ENCODE data around the gene LMTK2.

DNA sequence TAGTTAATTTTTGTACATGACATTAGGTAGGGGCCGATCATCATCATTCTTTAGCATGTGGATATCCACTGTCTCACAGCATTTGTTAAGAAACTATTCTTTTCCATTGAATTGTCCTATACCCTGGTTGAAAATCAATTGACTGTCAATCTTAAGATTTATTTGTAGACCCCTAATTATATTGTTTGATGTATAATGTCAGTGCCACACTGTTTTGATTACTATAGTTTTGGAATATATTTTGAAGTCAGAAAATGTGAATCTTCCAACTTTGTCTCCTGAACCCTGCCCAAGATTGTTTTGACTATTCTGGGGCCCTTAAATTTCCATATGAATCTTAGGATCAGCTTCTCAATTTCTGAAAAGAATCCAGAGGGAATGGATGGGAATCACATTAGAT, 6.6 kb upstream of the LMTK2 start:
- TF ChIP-seq, protein P1, sequence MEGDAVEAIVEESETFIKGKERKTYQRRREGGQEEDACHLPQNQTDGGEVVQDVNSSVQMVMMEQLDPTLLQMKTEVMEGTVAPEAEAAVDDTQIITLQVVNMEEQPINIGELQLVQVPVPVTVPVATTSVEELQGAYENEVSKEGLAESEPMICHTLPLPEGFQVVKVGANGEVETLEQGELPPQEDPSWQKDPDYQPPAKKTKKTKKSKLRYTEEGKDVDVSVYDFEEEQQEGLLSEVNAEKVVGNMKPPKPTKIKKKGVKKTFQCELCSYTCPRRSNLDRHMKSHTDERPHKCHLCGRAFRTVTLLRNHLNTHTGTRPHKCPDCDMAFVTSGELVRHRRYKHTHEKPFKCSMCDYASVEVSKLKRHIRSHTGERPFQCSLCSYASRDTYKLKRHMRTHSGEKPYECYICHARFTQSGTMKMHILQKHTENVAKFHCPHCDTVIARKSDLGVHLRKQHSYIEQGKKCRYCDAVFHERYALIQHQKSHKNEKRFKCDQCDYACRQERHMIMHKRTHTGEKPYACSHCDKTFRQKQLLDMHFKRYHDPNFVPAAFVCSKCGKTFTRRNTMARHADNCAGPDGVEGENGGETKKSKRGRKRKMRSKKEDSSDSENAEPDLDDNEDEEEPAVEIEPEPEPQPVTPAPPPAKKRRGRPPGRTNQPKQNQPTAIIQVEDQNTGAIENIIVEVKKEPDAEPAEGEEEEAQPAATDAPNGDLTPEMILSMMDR (conservative IDR thresholded peaks at IDR 0.05): no peak
- no peak for TF ChIP-seq EZH2 (IDR thresholded peaks at IDR 0.05; ENCODE audit: low read depth)

All from PC-9 (cell line).